Measurements from ENCODE around the gene APOM.

- TF ChIP-seq CTCF (IDR thresholded peaks at IDR 0.05 in 8 of 11, conservative IDR thresholded peaks at IDR 0.05 in 3 of 11) = no peak
- TF ChIP-seq POLR2AphosphoS5 (IDR thresholded peaks at IDR 0.05) = peak in 2 of 3 donors; percentile 31 to 51
These were observed 20.6 kb upstream of the APOM start for GRCh38 chr6:31634969-31635575.
